HG03139 (cell line): ENCODE results near the gene POLR1A.

Source experiments
- ATAC-seq: cut with Tn5 transposase; IDR thresholded peaks from one replicate; pipeline ENCODE4 v1.9.1; 2021; ENCODE audit not compliant: unreplicated experiment

POLR1A gene

GRCh38 chr2:86023366-86023712 lies 82.3 kb downstream of the POLR1A start:
- ATAC-seq: no peak

- ATAC-seq: no peak
Observed at GRCh38 chr2:86022661-86023365, 82.9 kb downstream of the POLR1A start.

- no peak for ATAC-seq
Observed at GRCh38 chr2:86021396-86022378, 84.0 kb downstream of the POLR1A start.

GRCh38 chr2:86020984-86021383 lies 84.7 kb downstream of the POLR1A start:
- no peak for ATAC-seq

GRCh38 chr2:86019121-86019520 lies 86.6 kb downstream of the POLR1A start:
- ATAC-seq: no peak

GRCh38 chr2:86017901-86018896 lies 87.5 kb downstream of the POLR1A start:
- ATAC-seq: no peak

- ATAC-seq: no peak
Observed at GRCh38 chr2:86016581-86016980, 89.1 kb downstream of the POLR1A start.

- no peak for ATAC-seq
Observed at GRCh38 chr2:86015699-86016098, 90.0 kb downstream of the POLR1A start.

GRCh38 chr2:86015006-86015405 lies 90.7 kb downstream of the POLR1A start:
- ATAC-seq: no peak

- no peak for ATAC-seq
Observed at GRCh38 chr2:86014493-86014892, 91.2 kb downstream of the POLR1A start.

GRCh38 chr2:86012007-86012712 lies 93.5 kb downstream of the POLR1A start:
- no peak for ATAC-seq

- no peak for ATAC-seq
Observed at GRCh38 chr2:86011449-86011941, 94.2 kb downstream of the POLR1A start.

GRCh38 chr2:86010083-86010482 lies 95.6 kb downstream of the POLR1A start:
- ATAC-seq: no peak

GRCh38 chr2:86006524-86006923 lies 99.2 kb downstream of the POLR1A start:
- ATAC-seq: no peak

GRCh38 chr2:86003967-86004366 lies 101.7 kb downstream of the POLR1A start:
- ATAC-seq: no peak

GRCh38 chr2:86003104-86003503 lies 102.6 kb downstream of the POLR1A start:
- no peak for ATAC-seq

- no peak for ATAC-seq
Observed at GRCh38 chr2:86002375-86002774, 103.3 kb downstream of the POLR1A start.

- ATAC-seq: no peak
Observed at GRCh38 chr2:86001326-86001725, 104.4 kb downstream of the POLR1A start.

GRCh38 chr2:86000938-86001312 lies 104.8 kb downstream of the POLR1A start:
- no peak for ATAC-seq
